ENCODE measurements around the gene PTPRM. TPM values are rescaled to one million over a fixed set of nuclear protein-coding genes. Genes with fewer than 3 reads are reported as not detected.

The PTPRM gene
- total RNA-seq, 1 experiment from 2014 or later: 14.5 TPM

- no peak for TF ChIP-seq ZBTB33 (IDR thresholded peaks at IDR 0.05; ENCODE audit: extremely low read depth, insufficient replicate concordance, low read length)
- TF ChIP-seq SRF (IDR thresholded peaks at IDR 0.05; ENCODE audit: low read depth): no peak
- no peak for TF ChIP-seq CTCF (IDR thresholded peaks at IDR 0.05 in 2 of 3, conservative IDR thresholded peaks at IDR 0.05 in 1 of 3; ENCODE audit: borderline replicate concordance in 1 of 3, insufficient read depth in 1 of 3, low read depth in 2 of 3, low read length in 2 of 3)
These were observed 745.9 kb downstream of the PTPRM start (continued) for GRCh38 chr18:8313043-8313442.

- Histone ChIP-seq H3K27ac (ENCODE audit: low read depth, low read length) (no peak overlapping the region), H3K9me2 (ENCODE audit: insufficient read depth) (no peaks in the 10 kb centered on the region), H2AFZ (ENCODE audit: low read depth, low read length, poor library complexity, severe bottlenecking) (no peak overlapping the region), H4K20me1 (ENCODE audit: insufficient read depth) (no peaks in the 10 kb centered on the region), H3K9me3 (ENCODE audit: control insufficient read depth in 1 of 2, insufficient read depth in 1 of 2, low read depth in 1 of 2, low read length in 2 of 2) (no peaks in the 10 kb centered on the region), H3K79me2 (ENCODE audit: insufficient read depth, low read length) (no peaks in the 10 kb centered on the region), H3K4me3 (replicated peaks in 1 of 2; ENCODE audit: low read depth in 1 of 2, low read length in 2 of 2) (no peak overlapping the region), H3K9ac (ENCODE audit: low read length) (no peak overlapping the region), H3K4me2 (ENCODE audit: low read length) (no peak overlapping the region), H3K36me3 (ENCODE audit: control insufficient read depth in 1 of 2, insufficient read depth in 2 of 2, low read length in 2 of 2) (no peaks in the 10 kb centered on the region), H3K4me1 (ENCODE audit: control insufficient read depth in 1 of 2, insufficient read depth in 2 of 2, low read length in 2 of 2) (no peaks in the 10 kb centered on the region), H3K27me3 (ENCODE audit: insufficient read depth, low read length) (no peaks in the 10 kb centered on the region)
- CTCF ChIA-PET: no interaction called here
- RAD21 ChIA-PET (ENCODE audit: low non-redundant PET in 1 of 2, low total read pairs in 2 of 2, uncharacterized antibody in 2 of 2, unreplicated experiment in 2 of 2): no interaction called here
- TF ChIP-seq MAX (IDR thresholded peaks at IDR 0.05) (no peak), ELF1 (IDR thresholded peaks at IDR 0.05; ENCODE audit: borderline replicate concordance, low read depth) (no peak), CEBPB (IDR thresholded peaks at IDR 0.05; ENCODE audit: low read depth) (no peak), SRF (IDR thresholded peaks at IDR 0.05; ENCODE audit: low read depth) (no peak)
- POLR2A ChIA-PET: no interaction called here
- no TSS peak for BruUV-seq (replicated peaks)
- ATAC-seq: no peak
- no peak for DNase-seq (ENCODE audit: low read depth, low spot score)
- intact Hi-C loops (cut with micrococcal nuclease): no loop called here
These were observed 747.0 kb downstream of the PTPRM start for GRCh38 chr18:8314124-8314523.

Measured in HCT116 (cell line).